HG02938 (cell line): ENCODE data around the gene CDH24.

Experiments
- ATAC-seq: cut with Tn5 transposase; IDR thresholded peaks from one replicate; pipeline ENCODE4 v1.9.1; 2021; ENCODE audit warnings: mild to moderate bottlenecking, moderate library complexity; ENCODE audit not compliant: unreplicated experiment

CDH24 gene

DNA sequence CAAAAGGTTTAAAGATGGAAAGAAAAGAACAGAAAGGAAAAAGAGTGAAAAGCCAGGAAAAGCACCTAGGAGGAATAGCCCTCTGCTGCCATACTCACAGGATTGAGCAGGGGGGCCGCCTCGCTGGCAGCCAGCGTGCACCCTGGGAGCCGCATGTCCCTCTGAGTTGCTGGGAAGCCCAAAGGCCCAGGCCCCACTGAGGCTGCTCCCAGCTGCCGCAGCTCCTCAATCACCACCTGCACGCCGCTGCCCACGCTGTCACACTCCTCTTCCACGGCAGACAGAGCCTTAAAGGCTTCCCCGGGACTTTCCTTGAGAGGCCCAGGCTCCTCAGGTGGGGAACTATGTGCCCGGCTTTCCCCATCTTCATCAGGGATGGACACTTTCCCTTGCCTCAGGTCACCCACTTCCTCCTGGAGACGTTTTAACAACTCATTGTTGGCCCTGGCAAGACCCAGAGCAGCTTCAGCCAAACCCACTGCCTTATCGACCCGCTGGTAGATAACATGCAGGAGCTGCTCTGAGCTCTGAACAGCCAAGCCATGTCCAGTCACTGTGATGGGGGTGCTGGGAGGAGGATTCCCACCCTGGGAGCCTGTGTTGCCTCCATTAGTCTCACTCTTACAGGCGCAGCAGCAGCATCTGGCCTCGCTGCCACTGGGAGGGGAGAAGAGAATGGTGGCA lies 58.8 kb downstream of the CDH24 start:
- ATAC-seq: no peak

DNA sequence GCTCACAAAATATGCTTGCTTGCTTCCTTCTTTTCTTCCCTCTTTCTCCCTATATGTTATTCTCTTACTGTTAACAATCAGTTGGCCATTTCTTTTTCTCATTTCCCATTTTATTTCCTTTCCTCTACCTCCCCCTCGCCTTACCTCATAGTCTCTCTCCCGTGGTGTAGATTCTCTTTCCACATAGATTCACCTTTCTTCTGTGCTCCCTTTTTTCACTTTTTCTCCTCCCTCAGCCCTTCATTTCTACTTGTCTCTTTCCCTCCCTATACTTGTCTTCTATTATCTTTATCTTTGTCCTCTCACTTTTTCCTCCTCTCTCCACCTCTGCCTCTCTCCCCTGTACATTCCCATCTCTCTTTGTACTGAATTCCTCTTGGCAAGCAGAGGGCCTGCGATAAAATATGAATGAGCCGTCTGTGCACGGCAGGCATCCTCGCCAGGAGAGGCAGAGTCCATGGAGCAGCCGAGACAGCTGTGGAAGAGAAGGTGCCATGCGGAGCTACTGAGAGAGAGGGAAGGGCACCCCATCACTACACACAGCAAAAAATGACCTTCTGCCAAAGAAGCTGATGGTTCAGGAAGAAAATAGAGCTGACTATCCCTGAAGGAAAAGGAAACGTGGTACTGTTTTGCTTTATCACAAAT lies 59.5 kb downstream of the CDH24 start:
- no peak for ATAC-seq
